ENCODE results near the gene CPNE5. TPM values are rescaled to one million over a fixed set of nuclear protein-coding genes. Genes with fewer than 3 reads are reported as not detected.

The CPNE5 gene
- polyA plus RNA-seq, 2 of the 4 experiments (the other 2 are of a cell fraction): 0.03 to 0.13 TPM

- TF ChIP-seq EHMT2 (IDR thresholded peaks at IDR 0.05; ENCODE audit: low read depth) (no peak), SMC3 (IDR thresholded peaks at IDR 0.05) (no peak), ESRRA (IDR thresholded peaks at IDR 0.05; ENCODE audit: borderline replicate concordance, low read length) (no peak), MYC (IDR thresholded peaks at IDR 0.05; ENCODE audit: borderline replicate concordance, low read length) (no peak), RNF2 (IDR thresholded peaks at IDR 0.05; ENCODE audit: borderline replicate concordance, low read depth) (no peak), MAZ (IDR thresholded peaks at IDR 0.05; ENCODE audit: borderline replicate concordance, low read depth, low read length) (no peak), MAFK (IDR thresholded peaks at IDR 0.05; ENCODE audit: partially characterized antibody) (no peak), CEBPB (IDR thresholded peaks at IDR 0.05) (no peak), BHLHE40 (IDR thresholded peaks at IDR 0.05; ENCODE audit: low read depth, low read length) (no peak), POLR2AphosphoS2 (conservative IDR thresholded peaks at IDR 0.05; ENCODE audit: low read length) (no peak), HOXB13 (CRISPR knock-in tag; IDR thresholded peaks at IDR 0.05; ENCODE audit: low read depth) (no peak), RCOR1 (IDR thresholded peaks at IDR 0.05; ENCODE audit: low read depth, low read length) (no peak), EP300 (IDR thresholded peaks at IDR 0.05) (no peak), NFE2L2 (conservative IDR thresholded peaks at IDR 0.05; ENCODE audit: low read length) (no peak), ZC3H11A (IDR thresholded peaks at IDR 0.05) (no peak)
- TF ChIP-seq, protein P1, sequence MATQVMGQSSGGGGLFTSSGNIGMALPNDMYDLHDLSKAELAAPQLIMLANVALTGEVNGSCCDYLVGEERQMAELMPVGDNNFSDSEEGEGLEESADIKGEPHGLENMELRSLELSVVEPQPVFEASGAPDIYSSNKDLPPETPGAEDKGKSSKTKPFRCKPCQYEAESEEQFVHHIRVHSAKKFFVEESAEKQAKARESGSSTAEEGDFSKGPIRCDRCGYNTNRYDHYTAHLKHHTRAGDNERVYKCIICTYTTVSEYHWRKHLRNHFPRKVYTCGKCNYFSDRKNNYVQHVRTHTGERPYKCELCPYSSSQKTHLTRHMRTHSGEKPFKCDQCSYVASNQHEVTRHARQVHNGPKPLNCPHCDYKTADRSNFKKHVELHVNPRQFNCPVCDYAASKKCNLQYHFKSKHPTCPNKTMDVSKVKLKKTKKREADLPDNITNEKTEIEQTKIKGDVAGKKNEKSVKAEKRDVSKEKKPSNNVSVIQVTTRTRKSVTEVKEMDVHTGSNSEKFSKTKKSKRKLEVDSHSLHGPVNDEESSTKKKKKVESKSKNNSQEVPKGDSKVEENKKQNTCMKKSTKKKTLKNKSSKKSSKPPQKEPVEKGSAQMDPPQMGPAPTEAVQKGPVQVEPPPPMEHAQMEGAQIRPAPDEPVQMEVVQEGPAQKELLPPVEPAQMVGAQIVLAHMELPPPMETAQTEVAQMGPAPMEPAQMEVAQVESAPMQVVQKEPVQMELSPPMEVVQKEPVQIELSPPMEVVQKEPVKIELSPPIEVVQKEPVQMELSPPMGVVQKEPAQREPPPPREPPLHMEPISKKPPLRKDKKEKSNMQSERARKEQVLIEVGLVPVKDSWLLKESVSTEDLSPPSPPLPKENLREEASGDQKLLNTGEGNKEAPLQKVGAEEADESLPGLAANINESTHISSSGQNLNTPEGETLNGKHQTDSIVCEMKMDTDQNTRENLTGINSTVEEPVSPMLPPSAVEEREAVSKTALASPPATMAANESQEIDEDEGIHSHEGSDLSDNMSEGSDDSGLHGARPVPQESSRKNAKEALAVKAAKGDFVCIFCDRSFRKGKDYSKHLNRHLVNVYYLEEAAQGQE (IDR thresholded peaks at IDR 0.05): no peak
- DNase-seq (ENCODE audit: low read depth in 1 of 2, low spot score in 1 of 2) (no peak), FAIRE-seq (no peak), ATAC-seq (no peak)
- WGBS (ENCODE audit: missing lambda C conversion rate): 68% methylated on average over 4 of the region's 4 CpGs
- Histone ChIP-seq H3K4me2 (no peak overlapping the region), H3K27ac (no peak overlapping the region), H3K4me1 (no peaks in the 10 kb centered on the region), H3K9me3 (no peaks in the 10 kb centered on the region), H3K4me3 (no peak overlapping the region)
- ChIA-PET POLR2A (no interaction called here), CTCF (no interaction called here)
These were observed 6.0 kb upstream of the CPNE5 start for GRCh38 chr6:36845233-36845632.

- DNase-seq (ENCODE audit: low read depth in 1 of 2, low spot score in 1 of 2) (no peak), ATAC-seq (no peak), FAIRE-seq (no peak)
- no peaks in the 10 kb centered on the region for H3K4me1 ChIP-seq
- CTCF ChIA-PET: interaction anchor here (0.7 to 1.5 kb wide), 3 partner anchors 8 to 174 kb away, joined by 3 read pairs; no protein-coding TSS in a partner anchor
- H3K27ac ChIP-seq: no peak overlapping the region
- no peak overlapping the region for H3K4me3 ChIP-seq
- POLR2A ChIA-PET: no interaction called here
- no peaks in the 10 kb centered on the region for H3K9me3 ChIP-seq
- TF ChIP-seq JUNB (IDR thresholded peaks at IDR 0.05) (no peak), FOXS1 (CRISPR knock-in tag; IDR thresholded peaks at IDR 0.05) (no peak), MAFK (IDR thresholded peaks at IDR 0.05; ENCODE audit: partially characterized antibody) (no peak), RARB (CRISPR knock-in tag; IDR thresholded peaks at IDR 0.05) (no peak), TP53 (CRISPR knock-in tag; IDR thresholded peaks at IDR 0.05) (no peak), SMC3 (IDR thresholded peaks at IDR 0.05) (no peak), ZNF302 (CRISPR knock-in tag; IDR thresholded peaks at IDR 0.05) (no peak), ZC3H11A (IDR thresholded peaks at IDR 0.05) (no peak), NPAS2 (CRISPR knock-in tag; IDR thresholded peaks at IDR 0.05; ENCODE audit: borderline replicate concordance) (no peak), EP300 (IDR thresholded peaks at IDR 0.05) (no peak), POLR2AphosphoS2 (conservative IDR thresholded peaks at IDR 0.05; ENCODE audit: low read length) (no peak), ELK1 (IDR thresholded peaks at IDR 0.05; ENCODE audit: low read depth, low read length) (no peak), FOSB (CRISPR knock-in tag; IDR thresholded peaks at IDR 0.05) (no peak)
- TF ChIP-seq, protein P2, sequence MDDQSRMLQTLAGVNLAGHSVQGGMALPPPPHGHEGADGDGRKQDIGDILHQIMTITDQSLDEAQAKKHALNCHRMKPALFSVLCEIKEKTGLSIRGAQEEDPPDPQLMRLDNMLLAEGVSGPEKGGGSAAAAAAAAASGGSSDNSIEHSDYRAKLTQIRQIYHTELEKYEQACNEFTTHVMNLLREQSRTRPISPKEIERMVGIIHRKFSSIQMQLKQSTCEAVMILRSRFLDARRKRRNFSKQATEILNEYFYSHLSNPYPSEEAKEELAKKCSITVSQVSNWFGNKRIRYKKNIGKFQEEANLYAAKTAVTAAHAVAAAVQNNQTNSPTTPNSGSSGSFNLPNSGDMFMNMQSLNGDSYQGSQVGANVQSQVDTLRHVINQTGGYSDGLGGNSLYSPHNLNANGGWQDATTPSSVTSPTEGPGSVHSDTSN (IDR thresholded peaks at IDR 0.05): no peak
- TF ChIP-seq, protein P3, sequence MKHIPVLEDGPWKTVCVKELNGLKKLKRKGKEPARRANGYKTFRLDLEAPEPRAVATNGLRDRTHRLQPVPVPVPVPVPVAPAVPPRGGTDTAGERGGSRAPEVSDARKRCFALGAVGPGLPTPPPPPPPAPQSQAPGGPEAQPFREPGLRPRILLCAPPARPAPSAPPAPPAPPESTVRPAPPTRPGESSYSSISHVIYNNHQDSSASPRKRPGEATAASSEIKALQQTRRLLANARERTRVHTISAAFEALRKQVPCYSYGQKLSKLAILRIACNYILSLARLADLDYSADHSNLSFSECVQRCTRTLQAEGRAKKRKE (CRISPR knock-in tag; IDR thresholded peaks at IDR 0.05; ENCODE audit: low read depth): no peak
- H3K4me2 ChIP-seq: no peak overlapping the region
- WGBS (ENCODE audit: missing lambda C conversion rate): 70% methylated on average over 19 of the region's 19 CpGs
These were observed 5.3 kb upstream of the CPNE5 start for GRCh38 chr6:36844232-36845170.
